ENCODE results near the gene ARID3B. TPM values are rescaled to one million over a fixed set of nuclear protein-coding genes. Genes with fewer than 3 reads are reported as not detected.

Gene ARID3B
- total RNA-seq, 1 donor from 2014 or later: 22.1 TPM

- Mint-ChIP-seq H3K27me3 (ENCODE audit: low read depth) (peaks cover 2% of the 10 kb centered on the region), H3K9me3 (no peaks in the 10 kb centered on the region), H3K4me1 (no peaks in the 10 kb centered on the region), H3K27ac (no peak overlapping the region), H3K36me3 (no peaks in the 10 kb centered on the region), H3K4me3 (no peak overlapping the region)
- DNase-seq (ENCODE audit: low spot score in 2 of 2, unreplicated experiment in 2 of 2): no peak
- TF ChIP-seq, protein P1, sequence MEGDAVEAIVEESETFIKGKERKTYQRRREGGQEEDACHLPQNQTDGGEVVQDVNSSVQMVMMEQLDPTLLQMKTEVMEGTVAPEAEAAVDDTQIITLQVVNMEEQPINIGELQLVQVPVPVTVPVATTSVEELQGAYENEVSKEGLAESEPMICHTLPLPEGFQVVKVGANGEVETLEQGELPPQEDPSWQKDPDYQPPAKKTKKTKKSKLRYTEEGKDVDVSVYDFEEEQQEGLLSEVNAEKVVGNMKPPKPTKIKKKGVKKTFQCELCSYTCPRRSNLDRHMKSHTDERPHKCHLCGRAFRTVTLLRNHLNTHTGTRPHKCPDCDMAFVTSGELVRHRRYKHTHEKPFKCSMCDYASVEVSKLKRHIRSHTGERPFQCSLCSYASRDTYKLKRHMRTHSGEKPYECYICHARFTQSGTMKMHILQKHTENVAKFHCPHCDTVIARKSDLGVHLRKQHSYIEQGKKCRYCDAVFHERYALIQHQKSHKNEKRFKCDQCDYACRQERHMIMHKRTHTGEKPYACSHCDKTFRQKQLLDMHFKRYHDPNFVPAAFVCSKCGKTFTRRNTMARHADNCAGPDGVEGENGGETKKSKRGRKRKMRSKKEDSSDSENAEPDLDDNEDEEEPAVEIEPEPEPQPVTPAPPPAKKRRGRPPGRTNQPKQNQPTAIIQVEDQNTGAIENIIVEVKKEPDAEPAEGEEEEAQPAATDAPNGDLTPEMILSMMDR (IDR thresholded peaks at IDR 0.05; ENCODE audit: unreplicated experiment): no peak
Measured at GRCh38 chr15:74608786-74609185, 67.8 kb downstream of the ARID3B start.

DNA sequence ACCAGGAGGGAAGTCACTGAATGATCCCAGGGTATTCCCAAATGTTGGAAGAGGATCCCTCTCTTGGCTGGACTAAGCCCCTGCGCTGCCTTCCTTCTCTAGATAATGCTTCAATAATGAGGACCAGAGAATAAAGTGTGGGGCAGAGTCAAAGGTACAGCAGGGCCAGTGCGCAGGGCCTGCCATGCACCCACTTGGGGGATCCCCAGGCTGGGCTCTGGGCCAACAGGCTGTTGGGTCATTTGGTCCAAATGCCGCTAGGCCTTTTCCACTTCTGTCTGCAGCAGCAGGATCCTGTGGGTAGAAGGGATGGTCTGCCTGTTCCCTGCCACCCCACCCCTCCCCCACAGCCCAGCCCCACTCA is 68.9 kb downstream of the ARID3B start:
- TF ChIP-seq, protein P1 (IDR thresholded peaks at IDR 0.05; ENCODE audit: unreplicated experiment): no peak
- Mint-ChIP-seq H3K27ac (no peak overlapping the region), H3K4me1 (no peaks in the 10 kb centered on the region), H3K27me3 (ENCODE audit: low read depth) (peaks cover 2% of the 10 kb centered on the region), H3K36me3 (no peaks in the 10 kb centered on the region), H3K4me3 (no peak overlapping the region), H3K9me3 (no peaks in the 10 kb centered on the region)
- DNase-seq (ENCODE audit: low spot score in 2 of 2, unreplicated experiment in 2 of 2): no peak

DNA sequence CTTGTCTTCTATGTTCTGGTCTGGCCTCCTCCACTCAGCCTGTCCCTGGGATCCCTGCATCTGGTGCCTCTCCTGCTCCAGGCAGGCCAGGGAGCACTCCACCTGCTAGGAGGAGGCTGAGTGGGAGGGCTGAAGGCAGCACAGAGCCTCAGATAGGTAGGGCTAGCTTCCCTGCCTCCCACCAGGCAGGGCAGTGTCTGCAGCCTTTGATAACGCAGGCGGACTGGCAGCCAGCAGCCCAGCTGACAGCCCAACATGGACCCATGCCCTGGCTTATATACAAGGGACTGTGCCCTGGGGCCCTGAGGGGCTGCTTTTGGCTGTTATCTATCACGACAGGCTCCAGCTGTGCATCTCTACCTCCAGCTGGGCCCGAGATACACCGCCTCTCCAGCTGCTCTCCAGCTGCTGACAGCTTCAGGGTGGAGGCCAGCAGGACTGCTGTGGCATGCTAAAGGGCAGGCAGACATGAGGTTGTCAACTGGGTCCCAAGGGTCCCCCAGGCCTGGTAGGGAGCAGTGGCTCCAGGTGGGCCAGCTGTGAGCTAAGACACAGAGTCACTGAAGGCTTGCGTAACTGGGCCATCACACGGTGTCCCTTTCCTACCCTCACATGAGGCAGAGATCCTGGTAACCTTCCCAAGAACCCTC is 69.4 kb downstream of the ARID3B start:
- TF ChIP-seq, protein P1 (IDR thresholded peaks at IDR 0.05; ENCODE audit: unreplicated experiment): no peak
- no peaks in the 10 kb centered on the region for H3K4me1 Mint-ChIP-seq
- peaks cover 2% of the 10 kb centered on the region for H3K27me3 Mint-ChIP-seq (ENCODE audit: low read depth)
- H3K4me3 Mint-ChIP-seq: no peak overlapping the region
- H3K9me3 Mint-ChIP-seq: no peaks in the 10 kb centered on the region
- H3K36me3 Mint-ChIP-seq: no peaks in the 10 kb centered on the region
- no peak overlapping the region for H3K27ac Mint-ChIP-seq
- no peak for DNase-seq (ENCODE audit: low spot score in 2 of 2, unreplicated experiment in 2 of 2)

- no peak for DNase-seq (ENCODE audit: low spot score in 2 of 2, unreplicated experiment in 2 of 2)
- Mint-ChIP-seq H3K4me3 (no peak overlapping the region), H3K9me3 (no peaks in the 10 kb centered on the region), H3K36me3 (no peaks in the 10 kb centered on the region), H3K27me3 (ENCODE audit: low read depth) (peaks cover 2% of the 10 kb centered on the region), H3K27ac (no peak overlapping the region), H3K4me1 (peaks cover under 1% of the 10 kb centered on the region)
- TF ChIP-seq, protein P1 (IDR thresholded peaks at IDR 0.05; ENCODE audit: unreplicated experiment): no peak
Measured at GRCh38 chr15:74611341-74611740, 70.3 kb downstream of the ARID3B start.

- DNase-seq (ENCODE audit: low spot score in 2 of 2, unreplicated experiment in 2 of 2): no peak
- H3K4me3 Mint-ChIP-seq: no peak overlapping the region
- H3K36me3 Mint-ChIP-seq: no peaks in the 10 kb centered on the region
- H3K4me1 Mint-ChIP-seq: peaks cover 6% of the 10 kb centered on the region
- TF ChIP-seq, protein P1 (IDR thresholded peaks at IDR 0.05; ENCODE audit: unreplicated experiment): no peak
- peaks cover 2% of the 10 kb centered on the region for H3K27me3 Mint-ChIP-seq (ENCODE audit: low read depth)
- no peak overlapping the region for H3K27ac Mint-ChIP-seq
- H3K9me3 Mint-ChIP-seq: no peaks in the 10 kb centered on the region
Measured at GRCh38 chr15:74611834-74612233, 70.8 kb downstream of the ARID3B start.

DNA sequence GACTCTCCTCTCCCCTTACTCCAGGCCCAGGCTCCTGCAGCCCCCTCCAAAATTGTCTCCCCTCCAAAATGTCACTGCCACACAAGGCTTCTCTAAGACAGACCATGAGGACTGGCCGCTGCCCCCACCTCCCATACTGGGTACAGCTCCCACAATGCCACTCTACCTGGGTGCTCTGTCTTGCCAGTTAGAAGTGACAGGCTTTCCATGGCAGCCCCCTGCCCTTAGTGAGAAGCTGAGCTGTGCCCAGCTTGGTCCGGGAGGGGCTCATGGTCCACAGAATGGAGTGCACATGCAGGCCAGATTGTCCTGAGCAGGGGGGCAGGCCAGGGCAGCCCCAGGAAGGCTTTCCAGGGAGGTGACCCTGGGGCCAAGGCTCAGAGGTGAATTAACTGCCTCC is 71.7 kb downstream of the ARID3B start:
- TF ChIP-seq, protein P1 (IDR thresholded peaks at IDR 0.05; ENCODE audit: unreplicated experiment): no peak
- H3K4me3 Mint-ChIP-seq: peak overlapping the region; percentile 46
- H3K9me3 Mint-ChIP-seq: no peaks in the 10 kb centered on the region
- peak overlapping the region; percentile 59 for H3K27ac Mint-ChIP-seq
- H3K27me3 Mint-ChIP-seq (ENCODE audit: low read depth): peaks cover 2% of the 10 kb centered on the region
- no peaks in the 10 kb centered on the region for H3K36me3 Mint-ChIP-seq
- DNase-seq (ENCODE audit: low spot score in 2 of 2, unreplicated experiment in 2 of 2): no peak
- peaks cover 14% of the 10 kb centered on the region for H3K4me1 Mint-ChIP-seq

Measured in mesothelial cell of epicardium (in vitro differentiated cells).